Measurements from ENCODE around the gene CLEC10A.
"Not testable (repeated sequence)": the region's sequence is repeated elsewhere in the genome, so short reads cannot be mapped to it uniquely, and the experiment has no call there.

Gene CLEC10A

GRCh38 chr17:7107012-7107754 is 27.1 kb upstream of the CLEC10A start:
- no peak for TF ChIP-seq CTCF (IDR thresholded peaks at IDR 0.05)
- TF ChIP-seq ZFX (IDR thresholded peaks at IDR 0.05; ENCODE audit: borderline replicate concordance): no peak
- no peak overlapping the region for H3K27ac ChIP-seq

DNA sequence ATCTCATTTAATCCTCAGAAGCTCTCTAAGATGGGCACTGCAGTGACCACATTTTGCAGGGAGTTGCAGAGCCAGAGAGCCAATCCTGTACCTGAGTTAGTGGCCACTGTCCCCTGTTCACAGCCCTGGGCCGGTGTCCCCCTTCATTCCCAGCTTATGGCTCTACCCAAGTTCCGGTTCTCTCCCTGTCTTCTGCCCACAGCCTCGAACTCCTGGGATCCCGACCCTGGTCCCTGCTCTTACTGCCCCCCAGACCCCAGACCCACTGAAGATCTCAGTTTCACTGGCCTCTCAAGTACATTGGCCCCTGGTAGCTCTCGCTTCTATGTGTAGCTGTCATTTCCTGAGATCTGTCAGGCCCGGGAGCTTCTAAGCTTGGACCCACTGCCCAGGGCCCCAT is 22.4 kb upstream of the CLEC10A start:
- H3K27ac ChIP-seq: no peak overlapping the region
- no peak for TF ChIP-seq CTCF (IDR thresholded peaks at IDR 0.05)
- no peak for TF ChIP-seq ZFX (IDR thresholded peaks at IDR 0.05; ENCODE audit: borderline replicate concordance)

- no peak overlapping the region for H3K27ac ChIP-seq
Observed at GRCh38 chr17:7101531-7101930, 21.5 kb upstream of the CLEC10A start.

GRCh38 chr17:7100641-7101379 is 20.8 kb upstream of the CLEC10A start:
- H3K27ac ChIP-seq: not testable (repeated sequence)

More at GRCh38 chr17:7101531-7101930, 21.5 kb upstream of the CLEC10A start:
- TF ChIP-seq CTCF (IDR thresholded peaks at IDR 0.05) (no peak), ZFX (IDR thresholded peaks at IDR 0.05; ENCODE audit: borderline replicate concordance) (no peak)

- no peak overlapping the region for H3K27ac ChIP-seq
- no peak for TF ChIP-seq ZFX (IDR thresholded peaks at IDR 0.05; ENCODE audit: borderline replicate concordance)
- no peak for TF ChIP-seq CTCF (IDR thresholded peaks at IDR 0.05)
Observed at GRCh38 chr17:7098802-7099459, 18.9 kb upstream of the CLEC10A start.

GRCh38 chr17:7097940-7098339 is 17.9 kb upstream of the CLEC10A start:
- no peak for TF ChIP-seq CTCF (IDR thresholded peaks at IDR 0.05)
- TF ChIP-seq ZFX (IDR thresholded peaks at IDR 0.05; ENCODE audit: borderline replicate concordance): no peak
- H3K27ac ChIP-seq: no peak overlapping the region

DNA sequence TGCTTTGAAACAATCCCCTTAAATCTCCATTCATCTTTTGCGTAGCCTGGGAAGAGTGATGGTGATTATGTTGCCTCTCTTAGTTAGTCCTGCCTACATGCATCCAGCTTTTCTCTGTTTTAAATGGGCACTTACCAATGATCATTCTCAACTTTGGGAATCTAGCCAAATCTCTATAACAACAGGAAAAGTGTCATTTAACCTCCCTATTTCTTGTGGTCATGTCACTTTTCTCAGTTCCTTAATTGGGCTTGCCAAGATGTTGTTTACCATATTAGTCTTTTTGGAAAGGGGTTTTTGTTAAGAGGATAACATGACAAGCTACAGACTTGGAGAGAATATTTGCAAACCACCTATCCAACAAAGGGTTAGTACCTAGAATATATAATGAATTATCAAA is 15.6 kb upstream of the CLEC10A start:
- no peak for TF ChIP-seq CTCF (IDR thresholded peaks at IDR 0.05)
- H3K27ac ChIP-seq: no peak overlapping the region
